HepG2 (cell line): ENCODE measurements around the gene NLRP5. TPM values are rescaled to one million over a fixed set of nuclear protein-coding genes. Genes with fewer than 3 reads are reported as not detected.

Experiments
- ATAC-seq: fragments of 200-7000 bp; cut with Tn5 transposase; 3 replicates; pipeline ENCODE4 v1.9.1; 2020; ENCODE audit warnings: mild to moderate bottlenecking, moderate library complexity
- BruUV-seq: library from RNA; stranded (reverse); fragments of 400-500 nt; replicated peaks from 2 replicates; lab custom pipeline; 2021; lab: Mats Ljungman, UMichigan
- CTCF ChIA-PET: fragments of 300-600 bp; formaldehyde crosslinking; extraction: SDS; loops from one replicate; lab custom pipeline; 2021; ENCODE audit warnings: low total read pairs, inconsistent platforms, low intra/inter-chr PET ratio; lab: Yijun Ruan, JAX
- POLR2A ChIA-PET: fragments of 350-600 bp; sonication (Branson Sonifier 250); formaldehyde crosslinking; loops from one replicate; lab custom pipeline; 2020; ENCODE audit warnings: antibody characterized with exemption, inconsistent platforms; lab: Yijun Ruan, JAX
- DNase-seq: peaks from one replicate; pipeline ENCODE4 v3.0.0-alpha.2; 2015; ENCODE audit warnings: low spot score
- FAIRE-seq: peaks from 3 replicates; lab custom pipeline; 2011; peaks lifted over from hg19 to GRCh38; lab: Jason Lieb, UNC
- H2AFZ ChIP-seq: one replicate; pipeline ENCODE4 v1.6.1; 2011; ENCODE audit warnings: low read length, inconsistent platforms
- H3K27ac ChIP-seq: fragments of 300-600 bp; 3 replicates; pipeline ENCODE4 v1.8.0; 2011; ENCODE audit warnings: mixed run types, mild to moderate bottlenecking, mixed read lengths, low read length, inconsistent platforms; ENCODE audit not compliant: insufficient read depth; ENCODE audit errors: extremely low read length
- H3K27me3 ChIP-seq, 2 experiments: fragments of 200-600 bp in 1 of 2; 2 replicates in 1 of 2; 3 replicates in 1 of 2; pipeline versions ENCODE4 v1.6.0 to v1.8.0; 2011; ENCODE audit warnings: low read length in 2 of 2, mild to moderate bottlenecking in 2 of 2, moderate library complexity in 2 of 2, inconsistent platforms in 1 of 2; ENCODE audit not compliant: insufficient read depth in 2 of 2, control insufficient read depth in 1 of 2
- H3K36me3 ChIP-seq, 2 experiments: fragments of 200-600 bp in 1 of 2; replicated peaks in 1 of 2; 2 replicates in 1 of 2; 3 replicates in 1 of 2; pipeline versions ENCODE4 v1.5.1 to v1.8.0; 2011; ENCODE audit warnings: low read length in 2 of 2, inconsistent platforms in 1 of 2; ENCODE audit not compliant: insufficient read depth in 2 of 2, control insufficient read depth in 1 of 2
- H3K4me1 ChIP-seq: 2 replicates; pipeline ENCODE4 v1.5.1; 2012; ENCODE audit warnings: low read length, inconsistent platforms; ENCODE audit not compliant: insufficient read depth
- H3K4me2 ChIP-seq: 2 replicates; pipeline ENCODE4 v1.6.0; 2011; ENCODE audit warnings: low read depth, low read length, inconsistent platforms
- H3K4me3 ChIP-seq, 3 experiments: fragments of 200-600 bp in 1 of 3; sonication (generic), shearing (Covaris generic) in 1 of 3; replicated peaks in 1 of 3; 2 replicates each; pipeline ENCODE4 v1.5.1; 2011 to 2016; ENCODE audit warnings: low read length in 3 of 3, inconsistent platforms in 2 of 3, low read depth in 2 of 3, mild to moderate bottlenecking in 2 of 3, control low read depth in 1 of 3, mixed read lengths in 1 of 3; ENCODE audit not compliant: insufficient read depth in 1 of 3
- H3K79me2 ChIP-seq: one replicate; pipeline ENCODE4 v1.6.1; 2011; ENCODE audit warnings: low read length, inconsistent platforms; ENCODE audit not compliant: insufficient read depth
- H3K9ac ChIP-seq: 2 replicates; pipeline ENCODE4 v1.6.0; 2011; ENCODE audit warnings: mild to moderate bottlenecking, low read depth, low read length, inconsistent platforms; ENCODE audit not compliant: insufficient read depth
- H3K9me3 ChIP-seq: 2 replicates; pipeline ENCODE4 v1.5.1; 2012; ENCODE audit warnings: mild to moderate bottlenecking, low read length
- H4K20me1 ChIP-seq: 2 replicates; pipeline ENCODE4 v1.6.0; 2011; ENCODE audit warnings: inconsistent platforms, mild to moderate bottlenecking, low read length, moderate library complexity; ENCODE audit not compliant: insufficient read depth
- CBFB ChIP-seq: sonication (generic); formaldehyde crosslinking; IDR thresholded peaks from 2 replicates; pipeline ENCODE4 v1.4.0; 2020; ENCODE audit warnings: missing genetic modification reagents
- KDM3A ChIP-seq: IDR thresholded peaks from 2 replicates; pipeline ENCODE4 v1.6.1; 2018; ENCODE audit warnings: low read depth, missing compliant biosample characterization
- NFYB ChIP-seq: sonication (generic); formaldehyde crosslinking; IDR thresholded peaks from 2 replicates; pipeline ENCODE4 v1.4.0; 2020; ENCODE audit warnings: missing genetic modification reagents
- POLR2A ChIP-seq, 2 experiments: IDR thresholded peaks; 2 replicates each; pipeline ENCODE4 v1.6.1; 2011; ENCODE audit warnings: low read depth in 2 of 2, low read length in 2 of 2, mild to moderate bottlenecking in 1 of 2, moderate library complexity in 1 of 2; ENCODE audit not compliant: insufficient read depth in 1 of 2
- RAD51 ChIP-seq: fragments of 450-650 bp; IDR thresholded peaks from 2 replicates; pipeline ENCODE4 v1.6.1; 2016; ENCODE audit warnings: borderline replicate concordance
- REST ChIP-seq, 2 experiments: IDR thresholded peaks; 2 replicates each; pipeline ENCODE4 v1.6.1; 2011 to 2012; ENCODE audit warnings: low read length in 2 of 2, borderline replicate concordance in 1 of 2, low read depth in 1 of 2, mild to moderate bottlenecking in 1 of 2, moderate library complexity in 1 of 2
- ZBTB21 ChIP-seq: sonication (generic); formaldehyde crosslinking; IDR thresholded peaks from 2 replicates; pipeline ENCODE4 v1.4.0; 2020; ENCODE audit warnings: missing genetic modification reagents
- ZFAT ChIP-seq: sonication (generic); formaldehyde crosslinking; conservative IDR thresholded peaks from 2 replicates; pipeline ENCODE4 v1.8.1; 2023; ENCODE audit warnings: missing genetic modification reagents, inconsistent platforms
- ZNF138 ChIP-seq: sonication (generic); formaldehyde crosslinking; IDR thresholded peaks from 2 replicates; pipeline ENCODE4 v1.5.0; 2020; ENCODE audit warnings: mild to moderate bottlenecking, low read depth, missing genetic modification reagents
- ZNF362 ChIP-seq: sonication (generic); formaldehyde crosslinking; IDR thresholded peaks from 2 replicates; pipeline ENCODE4 v1.4.0; 2020; ENCODE audit warnings: missing genetic modification reagents, mild to moderate bottlenecking, borderline replicate concordance
- ZNF549 ChIP-seq: sonication (generic); formaldehyde crosslinking; IDR thresholded peaks from 2 replicates; pipeline ENCODE4 v1.5.0; 2020; ENCODE audit warnings: missing genetic modification reagents
- ZNF674 ChIP-seq: sonication (generic); formaldehyde crosslinking; IDR thresholded peaks from 2 replicates; pipeline ENCODE4 v1.5.0; 2020; ENCODE audit warnings: low read depth, mild to moderate bottlenecking, missing genetic modification reagents
- WGBS: methylation state at CpG from one replicate; pipeline ENCODE4 v1.1.6; 2017; ENCODE audit warnings: low lambda C conversion rate; 5-methylcytosine and 5-hydroxymethylcytosine counted together
- in situ Hi-C: cut with HindIII; loops from 2 replicates; pipeline ENCODE4 v1.10.0; 2017; ENCODE audit warnings: low pct_unique_long_range_greater_than_20kb; ENCODE audit not compliant: extremely low pct_ligation_motif_present
- intact Hi-C: fragments of 100-400 bp; cut with micrococcal nuclease; formaldehyde crosslinking; loops from one replicate; pipeline ENCODE4 v1.10.0; 2022; ENCODE audit not compliant: unreplicated experiment
- polyA plus RNA-seq, 8 experiments: library from polyadenylated mRNA; depleted of rRNA in 3 of 8; stranded (reverse) in 7 of 8; unstranded in 1 of 8; fragments of >200 nt; fragmentation: Illumina TruSeq in 4 of 8; extraction: Trizol in 4 of 8; gene quantifications; 2 replicates each; pipeline versions ENCODE4 v1.2.1 to v1.2.3, GENCODE V29; 2011 to 2016; ENCODE audit warnings: low read depth in 4 of 8, missing spikeins in 1 of 8, mixed read lengths in 1 of 8; ENCODE audit not compliant: insufficient read depth in 1 of 8
- total RNA-seq, 5 experiments: library from RNA; depleted of rRNA; stranded (reverse); fragments of >200 nt; fragmentation: Illumina TruSeq; extraction: Trizol; gene quantifications; 2 replicates each; pipeline ENCODE4 v1.2.3, GENCODE V29; 2016; ENCODE audit warnings: low read depth in 1 of 5

Gene NLRP5
- total and polyA plus RNA-seq, 2 of the 13 experiments (the other 11 are each of a cell fraction or from before 2014, with no cell fraction given): not detected

- ATAC-seq: no peak
- H3K9ac ChIP-seq: no peak overlapping the region
- H3K4me1 ChIP-seq: peaks cover 11% of the 10 kb centered on the region; the same call in 1 of the 2 replicates
- no peaks in the 10 kb centered on the region for H3K79me2 ChIP-seq
- no peak for TF ChIP-seq CBFB (CRISPR knock-in tag)
- no peak for TF ChIP-seq ZNF362 (CRISPR knock-in tag)
- TF ChIP-seq RAD51: no peak
- no peak for TF ChIP-seq KDM3A
- TF ChIP-seq ZNF549 (CRISPR knock-in tag): no peak
- peak in 1 of 2 experiments; percentile 39; a peak in 1 of 4 replicates for TF ChIP-seq POLR2A (IDR thresholded peaks at IDR 0.05; ENCODE audit: insufficient read depth in 1 of 2, low read depth in 2 of 2, low read length in 2 of 2)
- TF ChIP-seq ZNF674 (CRISPR knock-in tag): no peak
- no peak for TF ChIP-seq ZBTB21 (CRISPR knock-in tag)
- no peak for TF ChIP-seq ZFAT
- no peak for TF ChIP-seq ZNF138
- TF ChIP-seq REST (IDR thresholded peaks at IDR 0.05; ENCODE audit: borderline replicate concordance in 1 of 2, low read depth in 1 of 2, low read length in 2 of 2): peak in 1 of 2 experiments; percentile 82; a peak in 3 of 4 replicates
- TF ChIP-seq NFYB: no peak
- no TSS peak for BruUV-seq
- H2AFZ ChIP-seq: no peak overlapping the region
- in situ Hi-C loops (no loop called here), intact Hi-C loops (no loop called here)
- H3K27ac ChIP-seq: no peak overlapping the region
- DNase-seq: no peak
- H3K27me3 ChIP-seq: no peaks in the 10 kb centered on the region
- no peak for FAIRE-seq
- H3K36me3 ChIP-seq: peaks cover 0 to 10% of the 10 kb centered on the region in 2 experiments; a peak in 2 of 5 replicates
- ChIA-PET CTCF (no interaction called here), POLR2A (no interaction called here)
- H3K4me3 ChIP-seq: no peak overlapping the region
- H3K4me2 ChIP-seq: no peak overlapping the region
- over 99% methylated on average over 7 of the region's 9 CpGs for WGBS
- H4K20me1 ChIP-seq: peaks cover 11% of the 10 kb centered on the region
- no peaks in the 10 kb centered on the region for H3K9me3 ChIP-seq
Observed at GRCh38 chr19:56083668-56084067, 97.1 kb downstream of the NLRP5 start.
